A673 (cell line): ENCODE results near the gene NR2E1.

ENCODE experiments used
- CTCF ChIP-seq: fragments of 300-800, 200-600 bp; sonication (generic); conservative IDR thresholded peaks from 2 replicates; pipeline ENCODE4 v1.5.1; 2017; ENCODE audit warnings: low read depth, mild to moderate bottlenecking, antibody characterized with exemption, low read length, moderate library complexity, mixed read lengths
- EZH2 ChIP-seq: fragments of 200-600 bp; sonication (generic); IDR thresholded peaks from 2 replicates; pipeline ENCODE4 v1.6.1; 2017; ENCODE audit warnings: borderline replicate concordance, low read depth, mild to moderate bottlenecking, mixed read lengths, antibody characterized with exemption, low read length; ENCODE audit not compliant: poor library complexity, severe bottlenecking

- TF ChIP-seq CTCF (no peak), EZH2 (no peak)
Observed at GRCh38 chr6:108123481-108123929, 42.3 kb upstream of the NR2E1 start.
